C4-2B (cell line): ENCODE data around the gene FOXR1.

ENCODE experiments used
- H3K27ac ChIP-seq: fragments of 450-650 bp; 2 replicates; pipeline ENCODE4 v1.5.1; 2017
- CTCF ChIP-seq: fragments of 450-650 bp; conservative IDR thresholded peaks from 2 replicates; pipeline ENCODE4 v1.5.1; 2017; ENCODE audit warnings: mild to moderate bottlenecking
- ZFX ChIP-seq: fragments of 450-650 bp; IDR thresholded peaks from 2 replicates; pipeline ENCODE4 v1.6.1; 2017

The FOXR1 gene

GRCh38 chr11:118928101-118928869 lies 43.3 kb upstream of the FOXR1 start:
- peak overlapping the region; percentile 98 for H3K27ac ChIP-seq
- TF ChIP-seq CTCF = peak; percentile 98
- no peak for TF ChIP-seq ZFX

- TF ChIP-seq ZFX = no peak
- no peak for TF ChIP-seq CTCF
- H3K27ac ChIP-seq = peak overlapping the region; percentile 98
These were observed 42.6 kb upstream of the FOXR1 start for GRCh38 chr11:118928870-118929500.

GRCh38 chr11:118929501-118930093 lies 42.0 kb upstream of the FOXR1 start:
- TF ChIP-seq CTCF (no peak), ZFX (no peak)
- peak overlapping the region; percentile 98 for H3K27ac ChIP-seq

- TF ChIP-seq CTCF (peak; percentile 96), ZFX (no peak)
- peak overlapping the region; percentile 98 for H3K27ac ChIP-seq
These were observed 41.4 kb upstream of the FOXR1 start for GRCh38 chr11:118930094-118930712.

GRCh38 chr11:118931571-118931970 lies 40.0 kb upstream of the FOXR1 start:
- no peak overlapping the region for H3K27ac ChIP-seq
- no peak for TF ChIP-seq CTCF
- TF ChIP-seq ZFX = no peak

- TF ChIP-seq CTCF = no peak
- TF ChIP-seq ZFX = no peak
- peak overlapping the region; percentile 56 for H3K27ac ChIP-seq
These were observed 38.1 kb upstream of the FOXR1 start for GRCh38 chr11:118933486-118933885.

- H3K27ac ChIP-seq = no peak overlapping the region
- no peak for TF ChIP-seq CTCF
- TF ChIP-seq ZFX = no peak
These were observed 36.2 kb upstream of the FOXR1 start for GRCh38 chr11:118935376-118935775.
